ENCODE measurements around the gene TNFSF10. TPM values are rescaled to one million over a fixed set of nuclear protein-coding genes. Genes with fewer than 3 reads are reported as not detected.
A peak's percentile ranks its signal among the peaks of the same experiment; 100 is the strongest.

Gene TNFSF10
- polyA plus RNA-seq, 2 of the 4 experiments (the other 2 are of a cell fraction), result 0.48 to 0.92 TPM

- peak overlapping the region; percentile 25 to 43; a peak in 5 of 6 replicates for H3K27ac ChIP-seq
- H3K4me1 ChIP-seq, result peaks cover 14% of the 10 kb centered on the region
- DNase-seq (ENCODE audit: low read depth in 1 of 2, low spot score in 1 of 2) (peak in 1 of 2 experiments; percentile 28), FAIRE-seq (no peak), ATAC-seq (peak in 1 of 2 experiments; percentile 61; a peak in 3 of 6 replicates)
- CTCF ChIA-PET, result interaction anchor here (1.7 kb wide), 1 partner anchor 79 kb away, joined by 8 read pairs; no protein-coding TSS in a partner anchor
- no peak overlapping the region for H3K4me3 ChIP-seq
- POLR2A ChIA-PET, result no interaction called here
- TF ChIP-seq RFX5 (IDR thresholded peaks at IDR 0.05), result no peak
- no peak for TF ChIP-seq ZSCAN20 (CRISPR knock-in tag; IDR thresholded peaks at IDR 0.05)
- no peak for TF ChIP-seq CEBPB (IDR thresholded peaks at IDR 0.05)
- TF ChIP-seq BCL3 (IDR thresholded peaks at IDR 0.05), result no peak
- TF ChIP-seq, protein P1, sequence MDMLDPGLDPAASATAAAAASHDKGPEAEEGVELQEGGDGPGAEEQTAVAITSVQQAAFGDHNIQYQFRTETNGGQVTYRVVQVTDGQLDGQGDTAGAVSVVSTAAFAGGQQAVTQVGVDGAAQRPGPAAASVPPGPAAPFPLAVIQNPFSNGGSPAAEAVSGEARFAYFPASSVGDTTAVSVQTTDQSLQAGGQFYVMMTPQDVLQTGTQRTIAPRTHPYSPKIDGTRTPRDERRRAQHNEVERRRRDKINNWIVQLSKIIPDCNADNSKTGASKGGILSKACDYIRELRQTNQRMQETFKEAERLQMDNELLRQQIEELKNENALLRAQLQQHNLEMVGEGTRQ (IDR thresholded peaks at IDR 0.05), result no peak
- no peak for TF ChIP-seq ZFP36 (IDR thresholded peaks at IDR 0.05; ENCODE audit: borderline replicate concordance, partially characterized antibody)
- no peak for TF ChIP-seq NFE2L2 (conservative IDR thresholded peaks at IDR 0.05; ENCODE audit: low read length)
- WGBS (ENCODE audit: missing lambda C conversion rate), result 37% methylated on average over 7 of the region's 7 CpGs
- H3K9me3 ChIP-seq, result no peaks in the 10 kb centered on the region
- peak overlapping the region; percentile 43 for H3K4me2 ChIP-seq
Measured at GRCh38 chr3:172516318-172517214, 6.7 kb downstream of the TNFSF10 start.

DNA sequence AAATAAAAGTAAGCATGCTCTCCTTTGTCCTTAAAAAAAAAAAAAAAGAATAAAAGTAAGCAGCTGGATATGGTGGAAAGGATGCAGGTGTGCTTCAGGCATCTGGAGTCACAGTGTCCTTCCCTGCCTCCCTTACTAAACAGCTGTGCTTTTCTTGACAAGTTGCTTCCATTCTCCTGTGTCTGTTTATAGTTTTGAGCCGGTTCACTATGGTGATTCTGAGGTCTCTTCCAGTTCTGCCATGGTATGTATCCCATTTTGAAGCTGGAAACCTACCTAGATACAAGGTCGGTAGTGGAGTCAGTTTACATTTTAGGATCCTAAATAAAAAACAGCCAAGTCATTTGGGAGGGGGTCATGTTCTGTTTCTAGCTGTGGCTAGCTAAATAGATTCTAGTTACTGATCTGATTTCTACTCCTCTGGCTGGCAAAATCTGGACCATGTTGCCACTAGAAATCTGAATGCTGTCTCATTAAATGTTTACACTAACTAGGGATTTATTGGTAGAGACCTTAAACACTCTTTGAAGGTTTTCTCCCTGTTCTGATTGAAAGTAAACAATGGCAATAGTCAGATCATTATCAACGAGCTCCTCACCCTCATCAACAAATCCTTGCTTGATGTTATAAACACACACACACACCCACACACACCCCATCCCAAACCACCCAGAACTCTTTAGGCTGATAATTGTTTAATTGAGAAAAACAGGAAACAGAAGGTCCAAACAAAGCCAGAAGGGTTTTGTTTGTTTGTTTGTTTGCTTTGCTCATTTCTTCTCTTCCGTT, 7.9 kb downstream of the TNFSF10 start:
- ATAC-seq (no peak), DNase-seq (ENCODE audit: low read depth in 1 of 2, low spot score in 1 of 2) (no peak), FAIRE-seq (no peak)
- Histone ChIP-seq H3K27ac (no peak overlapping the region), H3K4me1 (peaks cover 14% of the 10 kb centered on the region), H3K4me2 (no peak overlapping the region), H3K9me3 (no peaks in the 10 kb centered on the region), H3K4me3 (no peak overlapping the region)
- CTCF ChIA-PET, result no interaction called here
- TF ChIP-seq GATA3 (IDR thresholded peaks at IDR 0.05; ENCODE audit: borderline replicate concordance), result no peak
- TF ChIP-seq RFX5 (IDR thresholded peaks at IDR 0.05), result no peak
- TF ChIP-seq HOXB13 (CRISPR knock-in tag; IDR thresholded peaks at IDR 0.05; ENCODE audit: low read depth), result no peak
- TF ChIP-seq EHMT2 (IDR thresholded peaks at IDR 0.05; ENCODE audit: low read depth), result no peak
- TF ChIP-seq CBX2 (IDR thresholded peaks at IDR 0.05; ENCODE audit: borderline replicate concordance, low read depth), result no peak
- no peak for TF ChIP-seq KDM5A (IDR thresholded peaks at IDR 0.05)
- TF ChIP-seq HES2 (IDR thresholded peaks at IDR 0.05), result no peak
- TF ChIP-seq CBX8 (IDR thresholded peaks at IDR 0.05), result no peak
- TF ChIP-seq RNF2 (IDR thresholded peaks at IDR 0.05; ENCODE audit: borderline replicate concordance, low read depth), result no peak
- no peak for TF ChIP-seq CHD2 (IDR thresholded peaks at IDR 0.05; ENCODE audit: low read length, partially characterized antibody)
- TF ChIP-seq FOXS1 (CRISPR knock-in tag; IDR thresholded peaks at IDR 0.05), result no peak
- TF ChIP-seq BHLHE40 (IDR thresholded peaks at IDR 0.05; ENCODE audit: low read depth, low read length), result no peak
- no peak for TF ChIP-seq POLR2A (IDR thresholded peaks at IDR 0.05; ENCODE audit: low read length)
- no peak for TF ChIP-seq TP53 (CRISPR knock-in tag; IDR thresholded peaks at IDR 0.05)
- TF ChIP-seq POLR2AphosphoS2 (conservative IDR thresholded peaks at IDR 0.05; ENCODE audit: low read length), result no peak
- no peak for TF ChIP-seq HDAC2 (IDR thresholded peaks at IDR 0.05)
- no peak for TF ChIP-seq FOSB (CRISPR knock-in tag; IDR thresholded peaks at IDR 0.05)
- 52% methylated on average over 4 of the region's 4 CpGs for WGBS (ENCODE audit: missing lambda C conversion rate)
- POLR2A ChIA-PET, result no interaction called here

Data from A549 (cell line).